GM23338 (cell line): ENCODE measurements around the gene FYCO1. TPM values are rescaled to one million over a fixed set of nuclear protein-coding genes. Genes with fewer than 3 reads are reported as not detected.

Experiments used
- ATAC-seq: fragments of 200-7000 bp; cut with Tn5 transposase; 3 replicates; pipeline ENCODE4 v1.9.1; 2020
- DNase-seq: peaks from one replicate; pipeline ENCODE4 v3.0.0-alpha.2; 2015; ENCODE audit warnings: low spot score
- H2AFZ ChIP-seq: fragments of 200-600 bp; sonication (generic); 2 replicates; pipeline ENCODE4 v1.8.0; 2016; ENCODE audit warnings: antibody characterized with exemption, mild to moderate bottlenecking, moderate library complexity
- H3F3A ChIP-seq: fragments of 200-600 bp; sonication (generic); replicated peaks from 2 replicates; pipeline ENCODE4 v1.8.0; 2017; ENCODE audit warnings: antibody characterized with exemption, mixed run types, low read depth
- H3K27ac ChIP-seq: fragments of 200-600 bp; sonication (generic); 2 replicates; pipeline ENCODE4 v1.6.1; 2016; ENCODE audit warnings: low read depth
- H3K27me3 ChIP-seq: fragments of 200-600 bp; sonication (generic); 2 replicates; pipeline ENCODE4 v1.8.0; 2016; ENCODE audit warnings: mild to moderate bottlenecking, mixed run types, moderate library complexity; ENCODE audit not compliant: insufficient read depth
- H3K36me3 ChIP-seq: fragments of 200-600 bp; sonication (generic); 2 replicates; pipeline ENCODE4 v1.8.0; 2016; ENCODE audit warnings: mild to moderate bottlenecking; ENCODE audit not compliant: insufficient read depth
- H3K4me1 ChIP-seq: fragments of 200-600 bp; sonication (generic); 2 replicates; pipeline ENCODE4 v1.8.0; 2016; ENCODE audit warnings: mild to moderate bottlenecking, moderate library complexity; ENCODE audit not compliant: insufficient read depth
- H3K4me2 ChIP-seq: fragments of 200-600 bp; sonication (generic); 2 replicates; pipeline ENCODE4 v1.7.1; 2017; ENCODE audit warnings: mixed run types
- H3K4me3 ChIP-seq: fragments of 200-600 bp; sonication (generic); 2 replicates; pipeline ENCODE4 v1.6.1; 2016; ENCODE audit warnings: mixed run types
- H3K79me2 ChIP-seq: fragments of 200-600 bp; sonication (generic); replicated peaks from 2 replicates; pipeline ENCODE4 v1.8.0; 2017; ENCODE audit warnings: mild to moderate bottlenecking; ENCODE audit not compliant: insufficient read depth
- H3K9me2 ChIP-seq: fragments of 200-600 bp; sonication (generic); 2 replicates; pipeline ENCODE4 v1.8.0; 2017; ENCODE audit not compliant: insufficient read depth
- H4K20me1 ChIP-seq: fragments of 200-600 bp; sonication (generic); replicated peaks from 2 replicates; pipeline ENCODE4 v1.8.0; 2017; ENCODE audit warnings: mild to moderate bottlenecking; ENCODE audit not compliant: insufficient read depth
- H3K27ac Mint-ChIP-seq: 2 replicates; pipeline ENCODE4 v1.8.0; 2020; ENCODE audit warnings: inconsistent platforms, mild to moderate bottlenecking, moderate library complexity, mixed read lengths
- H3K27me3 Mint-ChIP-seq: 3 replicates; pipeline ENCODE4 v1.8.0; 2022; ENCODE audit warnings: low read depth, mild to moderate bottlenecking, moderate library complexity, mixed read lengths, inconsistent platforms; ENCODE audit not compliant: insufficient read depth, poor library complexity
- H3K36me3 Mint-ChIP-seq: 3 replicates; pipeline ENCODE4 v1.8.0; 2021; ENCODE audit warnings: low read depth, mild to moderate bottlenecking, inconsistent platforms, moderate library complexity, mixed read lengths
- H3K4me1 Mint-ChIP-seq: 3 replicates; pipeline ENCODE4 v1.8.0; 2020; ENCODE audit warnings: mild to moderate bottlenecking, inconsistent platforms, mixed read lengths
- H3K4me3 Mint-ChIP-seq: 3 replicates; pipeline ENCODE4 v1.8.0; 2021; ENCODE audit warnings: moderate library complexity, mild to moderate bottlenecking, inconsistent platforms, mixed read lengths
- H3K9me3 Mint-ChIP-seq: 3 replicates; pipeline ENCODE4 v1.8.0; 2020; ENCODE audit warnings: moderate library complexity, mild to moderate bottlenecking, inconsistent platforms, mixed read lengths
- EZH2 ChIP-seq: fragments of 200-600 bp; sonication (generic); IDR thresholded peaks from one replicate; pipeline ENCODE4 v1.8.0; 2017; ENCODE audit warnings: antibody characterized with exemption, mild to moderate bottlenecking, low read depth; ENCODE audit not compliant: unreplicated experiment
- EZH2phosphoT487 ChIP-seq: fragments of 200-600 bp; sonication (generic); IDR thresholded peaks from one replicate; pipeline ENCODE4 v1.8.1; 2018; ENCODE audit warnings: antibody characterized with exemption; ENCODE audit not compliant: unreplicated experiment
- JUNB ChIP-seq: IDR thresholded peaks from one replicate; pipeline ENCODE4 v1.6.1; 2016; ENCODE audit warnings: antibody characterized with exemption; ENCODE audit not compliant: unreplicated experiment
- NANOG ChIP-seq: IDR thresholded peaks from 2 replicates; pipeline ENCODE4 v1.6.1; 2016; ENCODE audit warnings: antibody characterized with exemption, borderline replicate concordance
- STAT1 ChIP-seq: IDR thresholded peaks from one replicate; pipeline ENCODE4 v1.6.1; 2016; ENCODE audit warnings: antibody characterized with exemption; ENCODE audit not compliant: unreplicated experiment
- ZNF331 ChIP-seq: fragments of 250-450 bp; sonication (Bioruptor Pico); IDR thresholded peaks from 2 replicates; pipeline ENCODE4 v1.5.0; 2020; ENCODE audit warnings: low read depth, mild to moderate bottlenecking, moderate library complexity
- ZNF462 ChIP-seq: fragments of 250-450 bp; sonication (Bioruptor Pico); IDR thresholded peaks from 2 replicates; pipeline ENCODE4 v1.5.0; 2020; ENCODE audit warnings: mild to moderate bottlenecking, moderate library complexity
- polyA plus RNA-seq: library from polyadenylated mRNA; unstranded; fragments of >200 nt; fragmentation: Nextera tagmentation; extraction: Ambion mirVana; gene quantifications from 2 replicates; pipeline ENCODE4 v1.2.1, GENCODE V29; 2016
- total RNA-seq: library from RNA; depleted of rRNA; stranded (reverse); fragments of >200 nt; shearing (Covaris generic); gene quantifications from 2 replicates; pipeline ENCODE4 v1.2.3, GENCODE V29; 2014
- TF ChIP-seq, protein P1 (sequence below): IDR thresholded peaks from 2 replicates; pipeline ENCODE4 v1.6.1; 2016; ENCODE audit warnings: antibody characterized with exemption

The FYCO1 gene
- total and polyA plus RNA-seq, 2 experiments from 2014 or later: 4.5 to 17.2 TPM

DNA sequence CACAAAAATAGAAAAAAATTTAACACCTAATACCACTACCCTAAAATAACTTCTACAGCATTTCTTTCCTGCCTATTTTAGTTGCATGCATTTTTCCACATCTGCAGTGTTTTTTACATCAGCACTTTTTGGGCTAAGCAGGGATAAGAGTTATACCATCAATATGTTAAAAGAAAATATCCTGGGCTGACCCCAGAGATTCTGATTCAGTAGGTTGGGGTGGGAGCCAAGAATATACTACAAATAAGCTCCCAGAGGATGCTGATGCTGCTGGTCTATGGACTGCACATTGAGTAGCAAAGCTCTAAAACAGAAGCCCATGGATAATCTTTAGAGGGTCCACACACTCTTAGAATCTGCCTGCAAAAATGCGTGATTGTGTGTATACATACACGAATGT is 14.8 kb downstream of the FYCO1 start (continued):
- no peak for TF ChIP-seq ZNF462 (CRISPR knock-in tag)
- no peak for TF ChIP-seq STAT1
- no peak for TF ChIP-seq ZNF331 (CRISPR knock-in tag)
- no peak for TF ChIP-seq EZH2
- TF ChIP-seq NANOG: no peak
- TF ChIP-seq, protein P1, sequence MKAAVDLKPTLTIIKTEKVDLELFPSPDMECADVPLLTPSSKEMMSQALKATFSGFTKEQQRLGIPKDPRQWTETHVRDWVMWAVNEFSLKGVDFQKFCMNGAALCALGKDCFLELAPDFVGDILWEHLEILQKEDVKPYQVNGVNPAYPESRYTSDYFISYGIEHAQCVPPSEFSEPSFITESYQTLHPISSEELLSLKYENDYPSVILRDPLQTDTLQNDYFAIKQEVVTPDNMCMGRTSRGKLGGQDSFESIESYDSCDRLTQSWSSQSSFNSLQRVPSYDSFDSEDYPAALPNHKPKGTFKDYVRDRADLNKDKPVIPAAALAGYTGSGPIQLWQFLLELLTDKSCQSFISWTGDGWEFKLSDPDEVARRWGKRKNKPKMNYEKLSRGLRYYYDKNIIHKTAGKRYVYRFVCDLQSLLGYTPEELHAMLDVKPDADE: no peak

GRCh38 chr3:45980229-45980813 is 15.3 kb downstream of the FYCO1 start:
- Histone ChIP-seq H4K20me1 (peaks cover 9% of the 10 kb centered on the region), H3K4me3 (no peak overlapping the region), H3K9me2 (no peaks in the 10 kb centered on the region), H3K4me2 (no peak overlapping the region), H3K36me3 (peaks cover 57% of the 10 kb centered on the region), H3K4me1 (no peaks in the 10 kb centered on the region), H3K79me2 (no peaks in the 10 kb centered on the region), H2AFZ (no peak overlapping the region), H3K27ac (no peak overlapping the region), H3K27me3 (no peaks in the 10 kb centered on the region), H3F3A (no peaks in the 10 kb centered on the region)
- peaks cover 4% of the 10 kb centered on the region for H3K27me3 Mint-ChIP-seq
- no peak overlapping the region for H3K4me3 Mint-ChIP-seq
- H3K4me1 Mint-ChIP-seq: no peaks in the 10 kb centered on the region
- peaks cover 47% of the 10 kb centered on the region for H3K36me3 Mint-ChIP-seq
- no peaks in the 10 kb centered on the region; the same call in 2 of the 3 replicates for H3K9me3 Mint-ChIP-seq
- DNase-seq: no peak
- H3K27ac Mint-ChIP-seq: no peak overlapping the region
- ATAC-seq: no peak
- TF ChIP-seq ZNF462 (CRISPR knock-in tag) (no peak), NANOG (no peak), ZNF331 (CRISPR knock-in tag) (no peak), EZH2phosphoT487 (no peak), STAT1 (no peak), JUNB (no peak)
